GM10266 (cell line): ENCODE measurements around the gene AMIGO3.

Experiments used
- DNase-seq: peaks from one replicate; pipeline ENCODE4 v3.0.0; 2012; ENCODE audit errors: extremely low spot score
- CTCF ChIP-seq: IDR thresholded peaks from 2 replicates; pipeline ENCODE4 v1.5.1; 2012; ENCODE audit warnings: mild to moderate bottlenecking, low read depth; ENCODE audit not compliant: control insufficient read depth, insufficient read depth; ENCODE audit errors: missing control alignments

Gene AMIGO3

GRCh38 chr3:49725906-49726681 is 6.6 kb upstream of the AMIGO3 start:
- no peak for DNase-seq
- no peak for TF ChIP-seq CTCF

- TF ChIP-seq CTCF: no peak
- DNase-seq: peak; percentile 55
These were observed 5.1 kb upstream of the AMIGO3 start for GRCh38 chr3:49724586-49724985.

GRCh38 chr3:49723628-49724551 is 4.4 kb upstream of the AMIGO3 start, which contains the start of gene GMPPB:
GMPPB (minus strand) TSS chr3:49723951; CDS start chr3:49723726, 225 bp downstream.
- no peak for TF ChIP-seq CTCF

GRCh38 chr3:49723296-49723627 is 3.8 kb upstream of the AMIGO3 start:
- peak; percentile 72 for DNase-seq
- no peak for TF ChIP-seq CTCF

More at GRCh38 chr3:49723628-49724551, 4.4 kb upstream of the AMIGO3 start, which contains the start of gene GMPPB:
- DNase-seq: peak; percentile 98

- DNase-seq: no peak
- no peak for TF ChIP-seq CTCF
These were observed 3.4 kb upstream of the AMIGO3 start for GRCh38 chr3:49722896-49723295.

GRCh38 chr3:49721896-49722781 is 2.7 kb upstream of the AMIGO3 start:
- no peak for DNase-seq
- TF ChIP-seq CTCF: no peak
